ES-I3 (cell line): ENCODE measurements around the gene SEMA3C.

ENCODE experiments used
- H3K36me3 ChIP-seq: 2 replicates; pipeline ENCODE4 v1.6.1; 2013; ENCODE audit warnings: mild to moderate bottlenecking, low read length, control low read depth, moderate library complexity; ENCODE audit not compliant: insufficient read depth
- H3K4me1 ChIP-seq: 2 replicates; pipeline ENCODE4 v1.6.1; 2013; ENCODE audit warnings: mild to moderate bottlenecking, control low read depth, low read length; ENCODE audit not compliant: insufficient read depth
- H3K9ac ChIP-seq: 2 replicates; pipeline ENCODE4 v1.6.1; 2013; ENCODE audit warnings: low read depth, mild to moderate bottlenecking, low read length, moderate library complexity
- H3K9me3 ChIP-seq: 2 replicates; pipeline ENCODE4 v1.6.1; 2013; ENCODE audit warnings: mild to moderate bottlenecking, low read length, moderate library complexity; ENCODE audit not compliant: control insufficient read depth, insufficient read depth

The SEMA3C gene

GRCh38 chr7:80889525-80889924, 29.3 kb downstream of the SEMA3C start:
- H3K4me1 ChIP-seq: no peaks in the 10 kb centered on the region
- H3K9me3 ChIP-seq: no peaks in the 10 kb centered on the region

GRCh38 chr7:80885757-80886156, 33.1 kb downstream of the SEMA3C start:
- Histone ChIP-seq H3K9ac (no peak overlapping the region), H3K9me3 (no peaks in the 10 kb centered on the region), H3K4me1 (peaks cover 6% of the 10 kb centered on the region), H3K36me3 (no peaks in the 10 kb centered on the region)

More at GRCh38 chr7:80889525-80889924, 29.3 kb downstream of the SEMA3C start:
- Histone ChIP-seq H3K36me3 (no peaks in the 10 kb centered on the region), H3K9ac (no peak overlapping the region)

DNA sequence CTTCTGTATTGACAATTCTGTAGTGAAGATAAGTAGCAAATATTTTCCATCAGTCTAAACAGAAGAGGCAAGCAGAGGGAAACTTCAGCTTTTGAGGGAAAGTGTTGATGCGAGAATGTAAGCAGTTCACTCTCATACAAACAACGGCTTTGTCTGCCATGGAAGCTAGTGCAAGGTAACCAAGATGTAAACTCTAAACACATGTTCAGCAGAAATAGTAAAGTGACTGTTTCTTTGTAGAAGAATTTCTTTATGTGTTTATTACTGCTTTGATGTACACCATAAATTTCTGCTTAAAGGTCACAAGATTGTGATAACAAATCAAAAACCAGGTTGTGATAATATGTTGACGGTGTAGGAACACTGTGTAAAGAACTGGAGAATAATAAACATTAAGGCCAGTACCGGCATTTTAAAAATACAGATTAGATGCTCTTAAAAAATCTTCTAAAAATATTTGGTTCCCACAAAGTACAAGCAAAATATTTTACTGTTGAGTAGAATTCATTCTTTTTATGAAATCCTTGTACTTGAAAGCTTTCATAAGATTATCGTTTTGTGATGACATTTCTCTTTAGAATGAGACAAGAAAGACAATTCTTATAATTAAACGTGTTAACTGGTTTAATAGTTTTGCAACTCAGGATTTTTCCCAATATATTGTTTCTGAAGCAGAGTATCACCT, 34.2 kb downstream of the SEMA3C start:
- Histone ChIP-seq H3K9ac (no peak overlapping the region), H3K36me3 (no peaks in the 10 kb centered on the region), H3K9me3 (no peaks in the 10 kb centered on the region), H3K4me1 (peaks cover 6% of the 10 kb centered on the region)

GRCh38 chr7:80883154-80884025, 35.5 kb downstream of the SEMA3C start:
- Histone ChIP-seq H3K4me1 (peaks cover 6% of the 10 kb centered on the region), H3K9ac (no peak overlapping the region), H3K36me3 (no peaks in the 10 kb centered on the region), H3K9me3 (no peaks in the 10 kb centered on the region)

DNA sequence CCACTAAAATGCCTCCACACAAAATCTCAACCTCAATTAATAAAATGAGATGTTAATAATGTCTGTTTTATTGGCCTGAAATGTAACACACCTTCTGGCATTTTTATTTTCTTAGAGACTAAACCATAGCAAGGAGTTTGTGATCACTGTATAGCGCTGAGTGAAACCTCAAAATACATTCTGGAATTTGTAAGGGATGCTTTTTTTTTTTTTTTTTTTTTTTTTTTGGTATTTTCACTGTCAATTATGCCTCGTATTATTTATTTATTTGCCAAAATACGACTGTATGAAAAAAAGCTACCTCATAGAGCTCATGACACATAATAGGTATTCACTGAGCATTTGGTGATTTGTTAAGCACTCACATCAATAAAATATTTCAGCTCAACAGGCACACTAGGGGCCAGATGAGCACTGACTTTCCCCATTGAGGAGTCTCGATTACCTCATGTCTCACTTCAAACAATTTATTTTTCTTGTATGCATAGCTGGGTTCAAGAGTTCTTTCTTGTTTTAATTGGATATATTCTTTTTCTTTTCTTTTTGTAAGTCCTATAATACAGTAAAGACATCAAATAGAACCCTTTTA, 36.5 kb downstream of the SEMA3C start:
- Histone ChIP-seq H3K4me1 (peaks cover 6% of the 10 kb centered on the region), H3K9ac (no peak overlapping the region), H3K9me3 (no peaks in the 10 kb centered on the region), H3K36me3 (no peaks in the 10 kb centered on the region)

DNA sequence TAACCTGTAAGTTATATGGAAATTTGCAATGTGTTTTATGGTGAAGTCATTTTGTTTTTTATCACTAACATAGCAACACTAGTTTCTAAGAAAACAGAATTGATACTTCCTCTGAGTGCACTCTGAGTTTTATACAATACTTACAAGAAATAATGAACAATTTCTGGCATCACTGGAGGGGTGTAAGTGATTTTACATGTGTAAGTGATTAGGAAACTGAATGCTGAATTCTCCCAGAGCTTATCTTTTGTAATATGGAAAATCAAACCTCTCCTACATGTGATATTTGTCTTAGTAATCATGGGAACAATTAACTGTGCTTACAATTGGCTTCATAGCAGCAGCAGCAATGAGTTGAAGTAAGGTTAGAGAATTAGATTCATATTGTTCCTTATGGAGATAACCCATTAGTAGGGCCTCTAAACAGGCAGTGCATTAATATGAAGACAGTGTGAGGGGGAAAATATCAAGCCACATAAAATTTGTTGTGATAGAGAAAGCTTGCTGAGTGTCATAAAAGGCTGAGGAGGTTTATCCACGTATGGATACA, 37.4 kb downstream of the SEMA3C start:
- no peak overlapping the region for H3K9ac ChIP-seq
- H3K9me3 ChIP-seq: no peaks in the 10 kb centered on the region
- no peaks in the 10 kb centered on the region for H3K36me3 ChIP-seq
- H3K4me1 ChIP-seq: peaks cover 10% of the 10 kb centered on the region

GRCh38 chr7:80879849-80880248, 39.0 kb downstream of the SEMA3C start:
- Histone ChIP-seq H3K9me3 (no peaks in the 10 kb centered on the region), H3K9ac (no peak overlapping the region), H3K4me1 (peaks cover 10% of the 10 kb centered on the region), H3K36me3 (no peaks in the 10 kb centered on the region)

GRCh38 chr7:80876894-80877414, 41.9 kb downstream of the SEMA3C start:
- H3K4me1 ChIP-seq: peaks cover 4% of the 10 kb centered on the region

DNA sequence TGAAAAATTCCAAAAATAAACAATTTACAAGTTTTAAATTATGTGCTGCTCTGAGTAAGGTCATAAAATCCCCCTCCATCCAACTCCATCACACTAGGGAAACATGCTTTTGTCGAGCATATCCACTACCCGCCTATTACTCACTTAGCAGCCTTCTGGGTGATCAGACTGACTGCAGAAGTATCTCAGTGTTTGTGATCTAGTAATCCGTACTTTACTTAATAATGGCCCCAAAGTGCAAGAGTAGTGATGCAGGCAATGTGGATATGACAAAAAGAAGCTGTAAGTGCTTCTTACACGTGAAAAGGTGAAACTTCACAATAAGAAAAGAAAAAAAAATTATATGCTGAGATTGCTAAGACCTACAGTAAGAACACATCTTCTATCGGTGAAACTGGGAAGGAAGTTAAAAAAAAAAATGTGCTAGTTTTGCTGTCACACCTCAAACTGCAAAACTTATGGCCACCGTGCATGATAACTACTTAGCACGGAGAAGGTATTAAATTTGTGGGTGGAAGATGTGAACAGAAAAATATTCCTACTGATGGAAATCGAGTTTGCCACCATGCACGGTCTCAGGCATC, 43.2 kb downstream of the SEMA3C start:
- H3K36me3 ChIP-seq: no peaks in the 10 kb centered on the region; the same call in 1 of the 2 replicates
- peaks cover 4% of the 10 kb centered on the region for H3K4me1 ChIP-seq
- no peaks in the 10 kb centered on the region for H3K9me3 ChIP-seq
- H3K9ac ChIP-seq: no peak overlapping the region

More at GRCh38 chr7:80876894-80877414, 41.9 kb downstream of the SEMA3C start:
- Histone ChIP-seq H3K9ac (no peak overlapping the region), H3K9me3 (no peaks in the 10 kb centered on the region), H3K36me3 (no peaks in the 10 kb centered on the region; the same call in 1 of the 2 replicates)

GRCh38 chr7:80873140-80873539, 45.7 kb downstream of the SEMA3C start:
- peaks cover 17% of the 10 kb centered on the region for H3K4me1 ChIP-seq
- H3K9ac ChIP-seq: no peak overlapping the region
- H3K36me3 ChIP-seq: no peaks in the 10 kb centered on the region; the same call in 1 of the 2 replicates
- no peaks in the 10 kb centered on the region for H3K9me3 ChIP-seq

DNA sequence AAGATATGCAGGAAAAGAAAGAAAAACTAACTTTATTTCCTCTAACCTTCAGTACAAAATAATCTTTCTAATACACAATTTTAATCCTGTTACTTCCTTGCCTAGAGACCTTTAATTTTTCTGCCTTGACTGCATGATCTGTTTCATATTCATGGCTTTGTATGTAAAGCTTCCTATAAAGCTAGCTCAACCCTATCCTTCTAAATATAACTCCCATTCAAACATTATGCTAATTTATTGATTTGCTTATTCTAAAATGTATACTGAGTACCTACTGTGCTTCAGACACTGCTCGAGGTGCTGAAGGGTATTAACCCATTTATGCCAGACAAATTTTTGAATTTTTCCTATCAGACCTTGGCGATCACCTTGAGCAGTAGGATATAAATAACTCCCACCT, 47.6 kb downstream of the SEMA3C start:
- Histone ChIP-seq H3K9me3 (no peaks in the 10 kb centered on the region), H3K36me3 (no peaks in the 10 kb centered on the region; the same call in 1 of the 2 replicates), H3K4me1 (peaks cover 13% of the 10 kb centered on the region; the same call in 1 of the 2 replicates), H3K9ac (no peak overlapping the region)

DNA sequence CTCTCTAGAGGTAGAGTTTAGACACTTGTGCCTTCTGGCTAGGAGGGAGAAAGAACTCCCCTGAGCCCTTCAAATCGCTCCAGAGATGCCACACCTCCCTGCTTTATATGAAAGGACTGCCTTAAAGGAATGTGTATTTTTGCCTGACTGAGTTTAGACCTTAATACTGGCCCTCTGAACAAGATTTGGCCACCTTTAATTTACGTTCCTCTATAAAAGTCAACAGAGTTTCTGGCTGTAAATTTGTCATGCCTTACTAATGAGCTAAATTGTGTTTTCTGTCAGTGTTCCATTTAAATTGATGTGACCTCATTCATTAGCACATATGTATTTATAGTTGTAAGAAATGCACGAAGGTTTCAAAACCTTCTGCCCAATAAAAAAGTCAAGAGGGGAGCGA, 48.0 kb downstream of the SEMA3C start:
- Histone ChIP-seq H3K4me1 (peaks cover 13% of the 10 kb centered on the region; the same call in 1 of the 2 replicates), H3K9ac (no peak overlapping the region), H3K9me3 (no peaks in the 10 kb centered on the region), H3K36me3 (no peaks in the 10 kb centered on the region; the same call in 1 of the 2 replicates)

DNA sequence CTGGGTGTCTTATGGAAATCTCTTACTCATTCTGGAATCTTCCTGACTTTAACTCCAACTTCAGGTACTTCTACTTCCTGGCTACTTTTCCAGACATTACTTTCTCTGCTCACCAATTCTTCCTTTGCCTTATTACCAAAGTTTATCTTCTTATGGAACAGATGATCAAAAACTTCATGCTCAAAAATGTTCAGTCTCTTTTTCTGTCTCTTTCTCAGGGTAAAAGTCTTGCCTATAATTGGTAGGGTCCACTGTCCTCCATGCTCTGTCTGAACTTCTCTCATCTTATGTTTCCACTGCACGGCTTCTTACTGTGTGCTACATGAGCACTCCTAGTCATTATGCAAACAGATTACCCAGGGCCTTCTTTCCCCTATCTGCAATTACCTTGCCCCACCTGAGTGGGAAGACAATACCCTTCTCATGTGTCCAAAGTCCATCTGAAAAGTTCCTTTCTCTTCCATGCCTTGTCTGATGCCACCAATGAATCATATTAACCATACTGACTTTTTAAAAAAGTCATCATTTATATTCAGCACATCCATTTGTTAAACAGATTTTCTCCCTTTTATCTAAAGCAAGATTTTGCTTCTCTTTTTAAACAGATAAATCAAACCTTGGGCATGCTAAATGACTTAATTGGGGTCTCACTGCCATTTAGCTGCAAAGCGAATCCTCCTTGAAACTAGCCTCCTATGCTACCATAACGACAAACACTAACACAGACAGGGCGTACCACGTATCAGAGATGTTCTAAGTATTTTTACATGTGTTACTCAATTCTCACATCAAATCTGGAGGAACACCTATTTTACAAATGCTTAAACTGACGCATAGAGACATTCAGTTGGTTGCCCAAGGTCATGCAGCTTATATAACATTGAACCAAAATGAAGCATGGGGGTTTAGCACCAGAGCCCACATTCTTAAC, 48.8 kb downstream of the SEMA3C start:
- H3K36me3 ChIP-seq: no peaks in the 10 kb centered on the region; the same call in 1 of the 2 replicates
- peaks cover 13% of the 10 kb centered on the region; the same call in 1 of the 2 replicates for H3K4me1 ChIP-seq
- no peak overlapping the region for H3K9ac ChIP-seq
- no peaks in the 10 kb centered on the region for H3K9me3 ChIP-seq
